Measurements from ENCODE around the gene PAX6.

The PAX6 gene

DNA sequence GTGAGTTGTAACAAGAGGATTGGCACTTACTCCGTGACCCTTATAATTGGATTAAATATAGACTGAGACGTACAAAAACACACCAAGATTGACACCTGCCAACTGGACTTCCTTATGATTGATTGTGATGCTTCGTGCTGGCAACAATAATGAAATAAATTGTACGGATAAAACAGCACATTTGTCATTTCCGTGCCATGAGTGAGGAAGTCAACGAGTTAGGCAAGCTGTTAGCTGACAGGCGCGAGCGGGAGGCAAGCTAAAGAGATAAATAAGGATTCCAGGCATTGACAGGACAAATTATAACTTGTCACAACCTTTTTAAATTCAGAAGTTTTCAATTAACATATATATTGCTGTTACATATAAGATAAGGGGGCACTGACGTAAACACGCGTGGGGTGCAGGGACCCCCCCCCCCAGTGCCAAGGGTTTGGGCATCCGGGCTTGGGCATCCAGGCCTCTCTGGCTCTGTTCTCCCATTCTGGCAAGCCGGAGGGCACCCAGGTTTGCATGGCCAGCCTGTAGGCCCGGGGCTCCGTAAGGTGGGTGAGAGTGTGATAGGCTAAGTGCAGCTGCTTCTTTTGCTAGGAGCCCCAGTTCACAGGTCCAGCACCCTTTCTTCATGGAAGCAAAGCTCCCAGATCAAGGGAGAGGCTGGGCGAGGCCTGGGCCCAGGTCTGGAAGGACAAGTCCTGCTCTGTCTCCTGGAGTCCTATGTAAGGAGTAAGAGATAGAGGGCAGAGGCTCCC, 11.2 kb upstream of the PAX6 start:
- DNase-seq (ENCODE audit: low spot score) = no peak

DNA sequence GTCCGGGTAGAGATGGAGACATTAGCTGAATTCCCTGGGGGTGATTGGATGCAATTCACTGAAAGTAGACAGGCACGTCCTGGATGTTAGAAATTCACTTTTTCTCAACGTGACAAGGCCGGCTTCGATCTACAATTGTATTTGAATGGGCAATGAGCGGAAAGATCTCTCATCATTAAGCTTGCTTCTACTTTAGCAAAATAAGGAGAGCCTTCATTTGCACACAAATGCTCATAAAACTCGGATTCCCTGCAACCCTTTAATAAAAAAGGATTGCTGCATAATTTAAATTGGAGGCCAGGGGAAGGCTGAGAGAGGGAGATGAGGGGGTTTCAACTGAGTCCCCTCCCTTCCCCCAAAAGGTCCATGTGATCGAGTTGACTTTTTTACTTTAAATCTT, 10.6 kb upstream of the PAX6 start:
- no peak for DNase-seq (ENCODE audit: low spot score)

DNA sequence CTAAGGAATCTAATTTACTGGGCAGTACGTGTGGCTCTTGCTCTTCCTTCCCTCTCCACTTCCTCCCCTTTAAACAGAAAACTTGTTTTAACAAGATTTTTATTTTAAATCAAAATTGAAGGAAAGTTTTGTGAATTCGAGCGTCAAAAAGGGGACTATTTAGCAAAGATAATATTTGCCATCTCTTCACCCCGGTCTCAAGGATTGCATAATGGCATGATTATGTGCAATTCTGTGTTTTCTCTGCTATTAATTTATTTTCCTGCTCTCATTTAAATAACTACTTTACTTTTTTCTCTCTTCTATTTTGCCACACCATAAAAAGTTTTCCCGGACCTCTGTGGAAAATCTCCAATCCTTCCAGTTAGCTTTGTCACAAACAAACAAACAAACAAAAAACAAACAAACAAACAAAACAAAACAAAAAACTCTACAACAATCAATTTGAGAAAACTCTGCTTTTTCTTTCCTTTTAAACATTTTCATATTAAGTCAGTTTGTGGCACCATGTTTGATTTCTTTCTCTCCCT, 10.2 kb upstream of the PAX6 start:
- no peak for DNase-seq (ENCODE audit: low spot score)

DNA sequence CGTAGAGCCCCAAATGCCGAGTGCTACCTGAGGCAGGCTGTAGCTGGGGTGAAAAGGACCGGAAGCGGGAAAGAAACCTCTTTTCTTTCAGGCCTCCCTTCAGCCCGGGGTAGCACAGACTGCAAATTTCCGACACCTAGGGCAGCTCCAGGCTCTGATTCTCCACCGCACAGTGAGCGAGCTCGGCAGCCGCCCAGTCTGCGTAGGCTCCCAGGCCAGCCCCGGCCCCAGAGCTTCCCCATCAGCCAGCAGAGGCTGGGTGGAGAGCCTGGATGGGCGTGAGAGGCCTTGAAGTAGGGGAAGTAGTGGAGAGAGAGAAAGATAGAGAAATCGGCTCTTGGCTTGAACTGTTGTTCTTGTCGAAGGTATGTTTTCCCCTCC, 9.3 kb upstream of the PAX6 start:
- DNase-seq (ENCODE audit: low spot score) = no peak

DNA sequence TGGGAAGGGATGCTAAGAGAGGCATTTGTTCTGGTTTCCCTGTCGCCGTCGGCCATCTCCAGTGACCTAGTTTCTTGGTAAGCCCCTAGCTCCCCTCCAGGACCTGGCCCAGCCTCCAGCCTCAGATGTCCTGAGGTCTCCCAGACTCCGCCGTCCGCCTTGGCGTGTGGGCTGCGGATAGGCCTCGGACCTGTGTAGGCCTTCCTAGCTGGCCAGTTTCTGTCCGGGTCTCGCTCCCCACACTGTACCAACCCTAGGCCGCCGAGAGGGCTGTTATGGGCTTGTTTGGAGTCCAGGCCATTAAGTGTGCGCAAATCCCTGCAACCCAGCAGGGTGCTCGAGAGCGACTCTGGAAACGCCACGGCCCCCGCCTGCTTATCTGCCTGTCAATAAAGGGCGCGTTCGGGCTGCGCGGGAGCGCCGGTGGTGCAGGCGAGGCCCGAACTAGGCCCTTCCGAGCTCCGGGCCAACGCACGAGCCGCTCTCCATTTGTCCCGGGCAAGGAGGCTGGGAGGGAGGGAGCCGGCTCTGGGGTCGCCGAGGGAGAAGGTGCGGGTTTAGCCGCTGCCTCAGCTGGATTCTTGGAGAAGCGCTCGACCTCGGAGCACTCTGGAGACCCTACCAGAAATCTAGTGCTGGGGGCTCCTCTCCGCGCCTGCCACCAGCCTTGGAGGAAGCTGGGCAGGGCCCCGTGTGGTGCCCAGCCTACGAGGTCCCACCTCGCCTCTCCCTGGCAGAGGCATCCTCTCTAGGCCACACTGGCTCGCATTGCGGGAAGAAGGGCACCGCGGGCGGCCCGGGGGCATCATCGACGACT, 8.7 kb upstream of the PAX6 start:
- DNase-seq (ENCODE audit: low spot score) = no peak

DNA sequence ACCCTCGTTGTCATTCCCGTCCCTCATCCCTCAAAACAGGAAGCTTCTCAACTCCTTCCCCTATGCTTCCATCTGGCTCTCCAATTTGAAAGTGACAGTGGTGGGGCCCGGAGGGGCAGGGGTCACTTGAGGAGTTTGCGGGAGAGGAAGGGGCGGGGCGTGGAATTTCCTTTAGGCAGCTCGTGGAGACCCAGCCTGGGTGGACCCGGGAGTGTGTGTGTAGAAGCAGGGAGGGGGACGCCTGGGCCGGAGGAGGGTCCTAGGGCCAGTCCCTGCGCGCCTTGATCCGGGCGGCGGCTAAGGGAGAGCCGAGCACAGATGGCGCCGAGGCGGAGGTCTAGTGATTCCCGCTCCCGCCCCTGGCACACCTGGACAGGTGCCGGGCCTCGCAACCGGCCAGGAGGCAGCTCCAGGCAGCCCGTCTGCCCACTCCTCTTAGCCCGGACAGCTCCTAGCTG, 7.8 kb upstream of the PAX6 start:
- DNase-seq (ENCODE audit: low spot score) = no peak

DNA sequence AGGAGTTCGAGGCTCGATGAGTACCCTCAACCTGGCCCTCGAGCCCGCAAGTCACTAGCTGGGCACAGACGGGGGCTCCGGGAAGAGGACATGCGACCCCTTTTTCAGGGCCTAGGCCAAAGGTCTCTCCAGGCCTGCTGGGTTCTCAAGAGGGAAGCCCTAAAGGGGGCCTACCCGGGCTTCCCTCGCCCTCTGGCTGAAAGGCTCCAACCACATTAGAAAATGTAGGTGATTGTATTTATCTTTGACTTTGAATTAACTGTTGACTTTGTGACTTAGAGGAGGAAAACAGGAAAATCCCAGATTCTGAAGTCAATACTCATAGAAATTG, 7.3 kb upstream of the PAX6 start:
- no peak for DNase-seq (ENCODE audit: low spot score)

DNA sequence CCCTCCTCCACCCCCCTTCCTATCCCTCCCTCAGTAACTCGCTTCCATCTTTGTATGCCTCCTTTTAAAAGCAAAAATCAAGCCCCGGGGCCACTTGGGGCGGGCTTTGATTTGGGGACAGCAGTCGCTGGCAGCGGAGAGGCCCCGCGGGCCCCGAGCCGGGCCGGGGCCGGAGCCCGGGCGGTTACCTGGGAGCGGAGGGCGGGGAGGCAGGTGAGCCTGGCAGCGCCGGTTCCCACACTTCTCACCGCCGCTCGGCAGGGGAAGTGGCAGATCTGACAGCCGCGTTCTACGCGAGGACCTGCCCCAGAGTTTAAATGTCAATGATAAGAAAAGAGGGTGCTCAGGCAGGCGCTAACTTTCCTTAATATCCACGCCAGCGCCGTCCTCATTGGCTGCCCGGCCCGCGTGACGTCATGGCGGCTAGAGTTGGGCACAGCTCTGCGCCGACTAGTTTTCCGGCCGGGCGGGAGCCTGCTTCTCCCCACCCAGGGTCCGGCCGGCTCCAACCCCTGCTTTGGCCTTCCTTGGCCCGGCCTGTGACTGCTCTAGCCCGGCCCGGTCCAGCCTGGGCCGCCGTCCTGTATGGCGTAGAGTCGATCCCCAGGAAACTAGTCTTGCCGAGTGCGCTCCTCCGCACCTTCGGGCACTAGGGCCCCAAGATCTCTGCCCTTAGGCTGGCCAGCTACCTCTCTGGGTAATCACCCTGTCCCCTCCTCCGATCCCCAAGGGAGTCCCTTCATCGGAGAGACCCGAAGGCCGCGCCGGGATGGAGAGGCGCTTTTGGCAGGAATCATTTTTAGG, 6.7 kb upstream of the PAX6 start:
- DNase-seq (ENCODE audit: low spot score) = no peak

DNA sequence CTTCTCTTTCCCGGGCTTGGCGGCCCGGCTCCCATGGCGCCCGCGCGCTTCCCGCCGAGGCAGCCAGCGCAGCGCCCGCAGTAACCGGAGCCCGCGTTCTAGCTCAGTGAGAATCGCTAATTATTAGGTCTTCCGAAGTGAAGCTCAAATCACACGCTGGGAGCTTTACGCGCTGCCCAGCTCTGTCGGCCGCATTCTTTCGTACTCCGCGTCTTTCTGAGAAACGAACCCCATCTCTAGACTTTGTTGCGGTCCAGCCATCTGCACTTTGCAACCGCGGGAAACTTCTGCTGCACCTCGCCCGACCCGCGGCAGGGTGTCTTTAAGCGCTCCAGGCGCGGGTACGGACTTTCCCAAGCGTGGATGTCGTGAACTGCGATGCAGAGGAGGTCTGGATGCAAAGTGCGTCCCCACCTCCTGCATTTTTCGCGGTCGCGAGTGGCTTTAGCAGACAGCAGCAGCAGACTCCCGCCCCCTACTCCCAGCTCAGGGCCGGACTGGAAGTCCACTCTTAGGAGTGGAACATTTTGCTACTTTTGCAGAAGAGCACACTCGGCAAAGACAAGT, 6.0 kb upstream of the PAX6 start:
- DNase-seq (ENCODE audit: low spot score) = no peak

DNA sequence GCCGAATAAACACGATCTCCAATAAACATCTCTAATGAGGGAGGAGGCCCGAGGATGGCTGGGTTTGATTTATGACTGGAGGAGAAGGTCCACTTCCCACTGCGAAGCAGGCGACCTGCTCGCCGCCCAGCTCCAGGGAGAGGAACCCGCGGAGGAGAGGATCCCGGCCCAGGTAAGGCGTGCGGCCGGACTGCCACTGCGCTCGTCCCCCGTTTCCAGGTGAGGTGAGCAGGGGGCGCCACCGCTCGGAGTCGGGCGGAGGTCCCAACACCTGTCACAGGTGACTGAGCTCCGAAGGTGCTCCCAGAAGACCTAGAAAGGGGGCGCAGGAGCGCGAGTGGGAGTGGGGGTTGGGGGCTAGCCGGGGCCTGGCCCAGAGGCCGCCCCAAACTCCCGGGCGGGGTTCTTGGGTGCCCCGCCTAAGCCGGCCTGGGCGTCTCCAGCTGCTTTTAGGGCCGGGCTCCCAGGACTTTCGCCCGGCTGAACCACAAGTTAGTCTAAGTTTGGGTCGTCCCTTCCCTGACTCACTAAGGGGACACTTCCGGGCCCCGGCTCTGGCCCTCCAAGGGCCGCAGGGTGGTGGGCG, 5.4 kb upstream of the PAX6 start:
- no peak for DNase-seq (ENCODE audit: low spot score)

DNA sequence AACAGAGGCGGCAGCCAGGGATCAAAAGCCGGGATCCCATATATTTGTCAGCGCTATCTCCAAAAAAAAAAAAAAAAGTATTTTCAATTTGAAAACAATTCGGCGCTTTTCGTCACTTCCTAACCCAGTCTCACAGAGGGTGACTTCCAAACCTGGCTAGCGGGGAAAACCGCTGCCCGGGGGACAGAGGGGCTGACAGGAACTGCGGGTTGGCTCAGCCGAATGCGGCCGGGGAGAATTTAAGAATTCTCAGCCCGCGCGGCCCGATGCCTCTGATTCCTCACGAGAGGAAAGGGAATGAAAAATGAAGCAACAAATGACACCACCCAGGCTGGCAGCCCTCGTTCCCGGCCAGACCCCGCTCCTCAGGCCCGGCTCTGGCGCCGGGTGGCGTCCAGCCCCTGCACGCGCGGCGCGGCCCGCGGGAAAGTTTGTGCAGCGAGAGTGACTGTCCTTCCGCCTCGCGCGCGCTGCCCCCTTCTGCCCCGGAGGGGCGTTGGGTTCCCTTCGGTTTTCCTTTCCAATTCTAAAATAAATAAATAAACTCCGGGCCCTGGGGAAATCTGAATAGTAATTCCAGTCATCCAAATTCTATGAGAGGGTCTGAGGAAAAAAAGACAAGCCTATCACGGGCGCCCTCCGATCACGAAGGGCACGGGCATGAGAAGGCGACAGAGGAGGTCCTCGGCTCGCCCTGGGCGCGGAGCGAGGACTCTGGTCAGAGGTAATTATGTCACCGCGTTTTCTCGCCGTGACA, 4.8 kb upstream of the PAX6 start:
- DNase-seq (ENCODE audit: low spot score) = no peak

DNA sequence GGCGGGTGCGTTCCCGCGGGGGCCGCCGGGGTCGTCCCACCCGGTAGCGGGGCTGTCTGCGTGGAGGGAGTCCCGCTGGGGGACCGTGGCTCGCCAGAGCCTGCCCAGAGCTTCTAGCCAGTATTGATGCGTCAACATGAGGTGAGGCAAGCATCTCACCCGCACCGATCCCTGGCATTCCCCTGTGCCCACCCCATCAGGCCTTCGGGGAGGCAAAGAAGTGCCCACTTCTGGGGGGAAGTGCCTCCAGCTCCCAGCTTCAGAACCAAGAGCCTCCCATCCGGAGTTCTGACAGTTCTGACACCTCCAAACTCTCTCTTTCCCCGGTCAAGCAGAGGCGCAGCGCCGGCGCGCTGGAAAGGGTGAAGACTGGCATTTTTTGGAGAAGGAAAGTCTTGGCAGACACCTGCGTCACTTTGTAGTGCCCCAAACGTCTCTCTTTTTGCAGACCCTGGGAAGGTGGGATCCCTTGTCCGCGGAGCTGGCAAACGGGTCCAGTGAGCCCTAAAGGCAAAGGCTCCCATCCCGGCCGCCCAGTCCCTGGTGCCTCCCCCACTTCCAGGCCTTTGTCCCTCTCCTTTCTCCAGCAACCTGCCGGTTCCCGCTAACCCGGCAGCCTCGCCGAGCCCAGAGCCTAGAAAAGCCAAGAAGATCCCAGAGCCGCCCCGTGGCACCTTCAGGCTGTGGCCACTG, 3.2 kb upstream of the PAX6 start:
- DNase-seq (ENCODE audit: low spot score) = no peak

DNA sequence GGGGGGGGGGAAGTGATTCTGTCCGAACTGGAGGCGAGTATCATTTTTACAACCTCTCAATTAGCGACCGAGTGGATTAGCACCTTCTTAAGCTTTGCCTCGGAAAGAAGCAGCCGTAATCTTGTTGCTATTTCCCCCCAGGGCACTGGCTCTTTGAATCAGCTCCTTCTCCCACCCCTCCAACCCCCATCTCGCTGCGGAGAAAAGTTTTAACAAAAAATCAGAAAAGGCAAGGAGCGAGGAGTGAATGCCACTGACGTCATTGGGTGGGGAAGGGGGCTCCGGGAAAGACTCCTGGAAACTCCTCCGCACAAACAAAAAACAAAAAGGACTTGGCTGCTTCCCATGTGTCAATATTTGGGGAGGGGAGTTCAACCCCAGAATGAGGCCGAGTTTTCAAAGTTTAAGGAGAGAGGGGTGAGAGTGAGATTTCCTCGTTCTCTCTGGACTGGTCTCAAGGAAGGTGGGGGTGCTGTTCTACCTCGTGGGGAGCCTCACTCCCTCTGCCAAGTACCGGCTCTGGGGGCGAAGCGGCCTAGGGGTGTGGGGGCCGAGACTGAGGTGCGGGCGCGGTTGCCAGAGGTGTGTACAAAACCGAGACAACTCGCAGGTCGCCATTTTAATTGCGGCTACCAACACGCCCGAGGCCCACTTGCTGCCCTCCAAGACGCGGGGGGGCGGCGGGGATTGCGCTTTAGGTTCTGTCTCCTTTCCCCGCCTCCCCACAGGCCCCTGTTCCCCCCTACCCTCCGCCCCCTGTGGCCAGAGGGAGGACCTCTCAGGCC, 2.5 kb upstream of the PAX6 start:
- no peak for DNase-seq (ENCODE audit: low spot score)

DNA sequence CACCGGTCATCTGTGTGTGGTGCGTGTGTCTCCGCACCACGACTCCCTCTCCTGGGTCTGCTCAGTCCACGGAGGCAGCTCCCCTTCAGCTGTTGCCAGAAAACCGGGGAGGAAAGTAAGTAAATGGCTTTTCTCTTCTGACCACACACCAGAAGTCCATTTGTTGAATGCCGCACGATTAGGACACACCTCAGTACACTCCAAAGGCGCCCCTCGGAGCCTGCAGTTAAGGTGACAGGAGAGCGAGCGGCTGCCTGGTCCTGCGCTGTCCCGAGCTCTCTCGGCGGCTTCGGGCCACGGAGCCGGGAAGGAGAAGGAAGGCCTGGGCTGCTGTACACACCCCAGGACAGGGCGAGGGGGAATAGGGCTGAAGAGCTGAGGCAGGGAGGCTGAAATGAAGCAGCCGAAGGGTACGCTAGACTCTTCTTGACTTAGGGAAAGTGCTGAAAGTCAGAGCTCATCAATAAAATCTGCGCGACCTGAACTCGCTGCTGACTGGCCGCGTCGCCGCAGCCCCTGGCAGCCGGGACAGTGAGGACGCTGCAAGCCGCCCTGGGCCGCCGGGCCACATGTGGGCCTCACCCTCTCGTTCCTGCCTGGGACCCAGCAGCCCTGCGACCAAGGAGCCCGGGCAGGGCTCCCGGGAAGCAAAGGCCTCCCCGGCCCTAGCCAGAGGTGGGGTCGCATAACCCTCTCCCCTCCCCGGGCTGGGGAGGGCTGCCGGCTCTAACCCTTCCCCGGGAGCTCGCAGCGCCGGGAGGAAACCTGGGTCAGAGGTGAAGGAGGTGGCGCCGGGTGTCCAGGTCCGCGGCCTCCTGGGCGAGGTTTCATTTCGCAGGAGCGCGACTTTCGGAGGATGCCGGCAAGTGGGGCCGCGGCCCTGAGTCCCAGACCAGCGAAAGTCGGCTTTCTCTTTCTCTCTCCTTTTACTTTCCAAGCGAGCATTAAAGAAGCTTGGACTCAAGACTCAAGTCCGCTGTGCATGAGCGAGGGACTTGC, 1.6 kb upstream of the PAX6 start:
- DNase-seq (ENCODE audit: low spot score) = no peak

DNA sequence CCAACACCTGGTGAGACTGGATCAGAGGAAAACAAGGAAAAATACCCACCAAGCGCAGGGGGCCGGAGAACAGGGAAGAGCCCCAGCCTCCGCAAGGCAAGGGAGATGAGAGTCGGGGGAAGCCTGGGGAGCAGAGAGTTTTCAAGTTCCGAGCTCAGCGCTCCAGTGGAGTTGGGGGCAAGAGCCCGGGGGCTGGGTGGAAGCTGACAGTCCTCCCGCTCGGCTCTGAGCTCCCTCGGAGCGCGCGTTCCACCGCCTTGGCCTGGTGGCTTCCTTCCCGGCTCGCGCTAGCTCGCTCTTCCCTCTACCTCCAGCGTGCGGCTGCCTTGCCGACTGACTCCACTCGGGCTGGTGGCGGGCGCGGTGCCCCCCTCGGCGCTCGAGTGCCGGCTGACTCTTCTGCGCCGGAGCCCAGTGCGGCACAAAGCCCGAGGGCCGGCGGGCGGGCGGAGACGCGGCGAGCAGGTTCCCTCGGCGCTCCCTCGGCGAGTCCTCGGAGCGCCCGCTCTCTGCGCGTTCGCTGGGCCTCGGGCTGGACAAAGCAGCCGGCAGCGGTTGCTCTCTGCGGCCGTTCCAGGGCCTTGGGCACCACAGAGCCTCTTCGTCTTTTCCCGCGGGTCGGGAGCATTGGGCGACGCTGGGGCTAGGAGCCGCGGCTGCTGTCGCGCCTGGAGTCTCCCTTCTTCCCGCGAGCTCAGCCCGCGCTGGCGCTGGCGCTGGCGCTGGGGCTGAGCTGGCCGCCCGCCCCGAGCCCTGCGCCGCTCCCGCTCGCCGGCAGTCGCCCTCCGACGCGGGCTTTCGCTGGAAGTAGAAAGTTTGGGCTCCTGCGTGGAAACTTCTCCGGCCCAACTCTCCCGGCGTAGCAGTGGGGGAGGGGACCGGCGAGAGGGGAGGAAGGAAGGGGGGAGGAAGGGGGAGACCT, 1.0 kb downstream of the PAX6 start:
- DNase-seq (ENCODE audit: low spot score) = no peak

DNA sequence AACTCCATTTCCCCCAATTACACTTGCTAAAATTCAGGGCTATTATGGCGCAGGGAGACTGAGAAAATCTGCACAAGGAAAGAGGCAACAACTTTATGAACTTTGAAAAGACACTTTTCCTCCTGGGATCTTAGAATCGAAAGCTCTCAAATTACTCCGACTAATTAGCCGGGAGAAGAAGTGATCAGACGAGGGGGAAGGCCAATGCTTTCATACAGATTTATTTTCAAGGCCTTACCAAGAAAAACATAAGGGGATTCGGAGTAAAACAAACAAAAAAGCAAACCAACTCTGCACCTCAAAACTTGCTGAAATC, 1.6 kb downstream of the PAX6 start:
- no peak for DNase-seq (ENCODE audit: low spot score)

DNA sequence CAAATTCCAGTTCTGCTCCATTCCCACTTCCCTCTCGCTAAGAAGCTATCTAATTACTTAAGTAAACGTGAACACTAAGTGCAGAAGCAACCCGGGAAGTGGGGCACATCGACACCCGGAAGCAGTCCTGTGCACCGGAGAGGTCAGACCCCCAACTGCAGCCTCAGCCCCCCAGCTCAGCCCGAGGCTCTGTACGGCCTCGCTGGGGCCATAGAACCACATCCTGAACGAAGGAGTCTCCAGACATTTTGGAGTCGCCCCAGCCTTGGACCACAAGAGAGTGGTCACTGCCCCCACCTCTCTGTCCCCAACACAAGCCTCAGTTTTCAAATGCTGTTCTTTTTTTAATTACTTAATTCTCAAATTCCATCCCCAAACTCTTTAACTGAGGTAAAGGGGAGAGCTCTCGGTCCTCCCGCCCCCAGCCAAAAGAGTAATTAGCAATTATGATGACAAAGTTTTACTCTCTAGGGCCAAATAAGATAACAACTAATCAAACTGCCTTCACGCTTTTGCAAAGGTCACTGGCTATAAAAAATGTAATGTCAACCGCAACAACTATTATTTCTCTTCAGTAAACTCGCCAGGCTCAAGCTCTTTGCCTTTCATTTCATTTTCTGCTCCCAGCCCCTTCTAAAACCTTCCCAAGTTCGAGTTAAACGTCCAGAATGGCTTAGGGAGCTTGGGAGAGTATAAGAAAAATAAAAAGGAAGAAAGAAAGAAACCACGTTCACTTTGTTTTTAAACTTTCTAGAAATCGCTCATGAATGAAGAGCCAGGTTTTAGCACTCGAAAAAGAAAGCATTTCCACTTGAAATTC, 2.2 kb downstream of the PAX6 start:
- no peak for DNase-seq (ENCODE audit: low spot score)

Measured in kidney capillary endothelial cell (primary cell).